GM19324 (cell line): ENCODE results near the gene LRP2.

ENCODE experiments used
- ATAC-seq: cut with Tn5 transposase; IDR thresholded peaks from one replicate; pipeline ENCODE4 v1.9.1; 2021; ENCODE audit warnings: mild to moderate bottlenecking, moderate library complexity; ENCODE audit not compliant: unreplicated experiment, low FRiP score

The LRP2 gene

DNA sequence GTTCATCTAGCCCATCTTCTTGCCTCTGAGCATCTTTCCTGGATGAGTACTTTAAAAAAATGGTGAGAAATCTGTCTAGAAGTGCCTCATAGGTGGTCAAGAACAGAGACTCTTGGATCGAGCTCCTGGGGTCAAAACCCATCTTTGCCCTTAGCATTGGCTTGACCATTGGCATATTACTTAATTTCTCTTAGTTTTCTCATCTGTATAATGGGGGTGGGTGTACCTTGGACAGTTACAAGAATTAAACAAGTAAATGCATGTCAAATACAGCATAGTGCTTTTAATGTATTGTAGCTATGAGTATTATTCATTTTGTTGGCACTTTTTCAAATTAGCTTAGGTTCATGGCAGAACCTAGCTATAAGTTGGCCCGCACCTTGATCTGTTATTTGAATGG lies 256.2 kb downstream of the LRP2 start:
- no peak for ATAC-seq

DNA sequence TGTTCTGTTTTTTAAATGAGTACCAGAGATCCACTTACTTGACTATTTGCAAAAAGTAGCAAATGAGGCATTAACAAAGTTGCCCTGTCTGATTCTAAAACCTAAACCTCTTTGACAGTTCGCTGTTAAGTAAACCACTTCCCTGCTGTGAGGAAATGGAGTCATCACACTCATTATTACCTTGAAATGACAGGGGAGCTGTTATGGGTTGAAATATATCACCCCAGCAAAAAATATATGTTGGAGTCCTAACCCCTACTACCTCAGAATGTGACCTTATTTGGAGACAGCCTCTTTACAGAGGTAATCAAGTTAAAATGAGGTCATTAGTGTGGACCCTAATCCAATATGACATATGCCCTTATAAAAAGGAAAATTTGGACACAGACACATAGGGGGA lies 256.9 kb downstream of the LRP2 start:
- ATAC-seq, result no peak

DNA sequence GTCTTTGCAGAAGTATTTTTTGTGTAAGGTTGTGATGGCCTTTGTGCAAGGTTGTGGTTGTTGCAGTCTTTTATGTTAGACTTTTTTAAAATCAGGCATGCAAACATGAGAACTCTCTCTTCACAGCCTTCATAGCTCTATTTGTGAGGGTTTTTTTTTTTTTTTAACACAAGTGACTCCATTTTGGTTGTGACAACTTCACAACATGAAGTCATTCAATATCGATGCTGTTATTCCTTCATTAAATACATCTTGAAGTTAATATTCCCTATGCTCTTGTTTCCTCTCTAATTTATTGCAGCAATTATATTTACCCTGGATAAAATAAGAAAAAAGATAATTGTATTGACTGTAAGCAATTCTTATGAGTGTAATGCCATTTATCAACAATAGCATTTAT lies 257.5 kb downstream of the LRP2 start:
- no peak for ATAC-seq

DNA sequence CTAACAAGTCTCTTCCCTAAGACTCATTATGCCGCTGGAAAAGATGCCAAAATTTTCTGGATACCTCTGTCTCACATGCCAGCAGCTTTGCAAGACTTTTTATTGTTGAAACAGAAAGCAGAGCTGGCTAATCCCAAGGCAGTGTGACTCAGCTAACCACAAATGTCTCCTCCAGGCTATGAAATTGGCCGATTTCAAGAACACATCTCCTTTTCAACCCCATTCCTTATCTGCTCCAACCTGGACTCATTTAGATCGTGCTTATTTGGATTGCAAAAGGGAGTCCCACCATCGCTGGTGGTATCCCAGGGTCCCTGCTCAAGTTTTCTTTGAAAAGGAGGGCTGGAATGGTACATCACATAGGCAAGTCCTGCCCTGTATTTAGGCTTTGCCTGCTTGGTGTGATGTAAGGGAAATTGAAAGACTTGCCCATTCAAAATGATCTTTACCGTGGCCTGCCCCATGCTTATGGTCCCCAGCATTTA lies 266.7 kb downstream of the LRP2 start:
- no peak for ATAC-seq

DNA sequence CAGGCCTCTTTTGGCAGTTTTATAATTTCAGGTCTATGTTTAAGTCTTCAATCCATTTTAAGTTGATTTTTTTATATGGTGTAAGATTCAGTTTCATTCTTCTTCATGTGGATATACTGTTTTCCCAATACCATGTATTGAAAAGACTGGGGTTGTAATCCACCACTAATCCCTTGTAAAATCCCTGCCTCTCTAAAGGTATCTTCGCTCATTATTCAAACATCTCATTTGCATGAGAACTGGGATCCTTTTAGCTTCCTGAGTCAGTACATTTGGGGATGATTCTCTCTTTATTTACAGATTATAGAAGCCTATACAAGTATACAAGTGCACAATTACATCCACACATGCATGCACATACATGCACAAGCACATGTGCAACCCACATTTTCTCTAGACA lies 267.7 kb downstream of the LRP2 start:
- no peak for ATAC-seq

DNA sequence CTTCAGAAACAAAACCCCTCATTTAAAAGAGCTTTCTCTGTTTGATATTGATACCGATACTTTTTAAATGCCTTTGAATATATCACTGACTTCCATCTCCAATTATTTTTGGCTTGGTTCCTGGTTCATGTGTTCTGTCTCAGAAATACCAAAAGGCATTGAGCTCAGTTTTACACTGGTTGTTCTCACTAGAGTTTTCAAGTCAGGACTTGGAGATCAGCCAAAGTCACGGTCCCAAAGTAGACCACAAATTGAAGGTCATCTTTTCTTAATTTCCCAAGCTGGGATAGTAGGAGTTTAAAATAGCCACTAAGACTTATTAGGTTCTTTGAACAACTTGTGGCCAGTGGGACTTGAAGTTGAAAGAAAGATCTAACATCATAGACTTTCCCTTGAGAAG lies 268.8 kb downstream of the LRP2 start:
- ATAC-seq, result no peak

DNA sequence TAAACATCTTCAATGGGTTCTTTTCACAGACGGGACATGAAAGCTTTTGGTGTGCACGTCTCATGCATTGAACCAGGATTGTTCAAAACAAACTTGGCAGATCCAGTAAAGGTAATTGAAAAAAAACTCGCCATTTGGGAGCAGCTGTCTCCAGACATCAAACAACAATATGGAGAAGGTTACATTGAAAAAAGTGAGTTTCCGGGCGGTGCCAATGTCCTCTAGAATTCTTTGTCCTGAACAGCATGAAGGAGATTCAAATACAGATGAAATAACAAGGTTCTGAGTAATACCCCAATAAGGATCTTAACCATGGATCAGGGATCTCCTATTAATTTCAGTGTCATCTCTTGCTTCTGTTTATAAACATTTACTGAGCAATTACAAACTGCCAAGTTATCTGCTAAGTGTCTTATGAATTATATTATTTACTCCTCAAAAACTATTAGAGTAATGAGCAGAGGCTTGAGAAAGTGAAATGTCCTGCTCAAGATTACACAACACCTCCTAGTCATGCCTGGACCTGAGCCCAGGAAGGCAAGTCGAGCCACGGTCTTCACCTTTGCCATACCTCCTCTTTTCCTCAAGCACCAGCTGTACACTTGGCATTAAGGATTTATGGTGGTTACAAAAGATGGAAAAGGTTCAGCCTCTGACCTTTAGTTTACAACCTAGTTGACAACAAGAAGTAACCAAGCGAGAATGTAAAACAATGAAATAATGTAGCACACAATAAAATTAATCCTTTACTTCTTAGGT lies 270.4 kb downstream of the LRP2 start:
- no peak for ATAC-seq

DNA sequence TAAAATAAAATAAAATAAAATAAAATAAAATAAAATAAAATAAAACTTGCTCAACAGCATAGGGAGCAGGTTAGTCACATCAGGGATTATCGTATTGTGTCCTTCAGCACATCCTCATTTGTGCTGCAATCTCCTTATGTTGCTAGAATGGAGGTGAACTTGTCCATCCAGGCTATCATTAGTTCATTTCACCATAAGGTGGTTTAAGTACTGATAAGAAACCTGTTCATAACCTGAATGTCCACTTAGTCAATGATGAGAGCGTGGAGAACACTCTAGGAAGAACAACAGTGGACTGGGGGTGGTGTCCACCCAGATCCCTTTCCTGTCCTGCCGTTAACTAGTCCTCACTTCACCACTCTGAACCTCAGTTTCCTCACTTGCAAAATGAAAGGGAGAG lies 271.1 kb downstream of the LRP2 start:
- no peak for ATAC-seq

DNA sequence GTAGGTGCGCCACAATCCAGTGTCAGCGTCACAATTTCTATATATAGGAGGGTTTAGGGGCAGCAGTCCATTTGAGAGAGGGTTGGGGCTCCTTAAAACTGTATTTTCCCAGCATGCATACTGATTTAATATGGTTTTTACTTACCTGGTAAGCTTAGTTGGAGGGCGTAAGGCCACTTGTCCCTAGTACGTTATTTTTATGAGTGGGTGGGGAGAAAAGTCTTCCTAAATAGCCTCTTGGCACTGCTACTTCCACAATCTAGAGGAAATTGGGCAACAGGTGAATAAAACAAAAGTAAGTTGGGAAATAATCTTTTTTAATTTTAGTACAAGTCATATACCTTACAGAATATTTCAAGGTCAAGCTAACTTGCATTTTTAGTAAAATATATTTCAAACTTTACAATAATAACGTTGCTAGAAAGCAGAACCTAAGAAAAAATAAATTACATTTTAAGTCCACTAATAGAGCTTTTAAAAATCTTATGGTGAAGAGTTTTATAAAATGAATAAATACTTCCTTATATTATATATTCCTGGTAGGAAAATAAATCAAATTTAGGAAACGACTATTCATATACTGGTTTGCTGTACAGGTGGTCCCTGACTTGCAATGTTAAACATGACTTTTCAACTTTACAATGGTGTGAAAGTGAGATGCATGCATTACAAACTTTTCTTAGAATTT lies 272.1 kb downstream of the LRP2 start:
- no peak for ATAC-seq

DNA sequence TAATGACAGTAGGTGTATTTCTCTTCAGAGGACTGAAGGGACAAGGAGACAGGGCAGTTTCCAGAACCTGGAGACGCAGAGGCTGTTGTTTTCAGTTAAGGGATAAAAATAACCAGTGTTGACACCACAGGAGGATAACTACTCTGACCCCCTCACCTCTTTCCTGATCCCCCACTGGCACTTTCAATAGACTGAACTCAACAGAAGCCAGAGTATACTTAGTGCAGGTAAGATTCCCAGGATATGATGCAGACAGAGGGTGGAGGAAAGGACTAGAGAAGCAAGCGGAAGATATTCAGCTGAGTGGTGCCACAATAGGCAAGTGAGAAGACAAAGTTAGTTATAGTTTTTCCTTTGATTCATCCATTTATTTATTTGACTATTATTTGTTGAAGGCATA lies 273.2 kb downstream of the LRP2 start:
- no peak for ATAC-seq

DNA sequence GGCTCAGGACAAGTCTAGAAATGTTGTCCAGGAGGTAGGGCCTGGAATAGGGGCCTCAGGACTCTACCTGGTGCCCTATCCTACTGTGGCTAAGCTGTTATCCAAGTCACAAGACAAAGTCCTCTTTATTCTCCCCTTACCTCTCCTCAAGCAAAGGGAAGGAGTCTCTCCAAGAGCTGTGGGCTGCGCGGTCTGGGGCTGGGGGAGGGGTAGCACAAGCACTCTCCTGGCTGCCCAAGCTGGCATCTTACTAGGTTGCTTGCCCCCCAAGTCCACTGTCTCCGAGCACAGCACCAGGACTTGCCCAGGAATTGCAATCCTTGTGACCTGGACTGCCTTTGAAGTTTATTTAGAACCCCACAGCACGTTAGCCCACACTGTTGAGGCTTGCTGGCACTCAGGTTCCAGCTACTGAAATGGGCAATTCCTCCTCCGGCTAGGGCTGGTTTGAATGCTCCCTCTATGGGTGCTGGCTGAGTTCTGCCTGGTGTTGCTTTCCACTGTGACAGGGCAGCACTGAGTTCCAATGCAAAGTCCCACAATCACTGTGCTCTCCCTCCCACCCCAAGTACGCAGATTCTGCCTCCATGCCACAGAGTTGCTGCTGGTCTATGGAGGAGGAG lies 274.5 kb downstream of the LRP2 start:
- ATAC-seq, result no peak

DNA sequence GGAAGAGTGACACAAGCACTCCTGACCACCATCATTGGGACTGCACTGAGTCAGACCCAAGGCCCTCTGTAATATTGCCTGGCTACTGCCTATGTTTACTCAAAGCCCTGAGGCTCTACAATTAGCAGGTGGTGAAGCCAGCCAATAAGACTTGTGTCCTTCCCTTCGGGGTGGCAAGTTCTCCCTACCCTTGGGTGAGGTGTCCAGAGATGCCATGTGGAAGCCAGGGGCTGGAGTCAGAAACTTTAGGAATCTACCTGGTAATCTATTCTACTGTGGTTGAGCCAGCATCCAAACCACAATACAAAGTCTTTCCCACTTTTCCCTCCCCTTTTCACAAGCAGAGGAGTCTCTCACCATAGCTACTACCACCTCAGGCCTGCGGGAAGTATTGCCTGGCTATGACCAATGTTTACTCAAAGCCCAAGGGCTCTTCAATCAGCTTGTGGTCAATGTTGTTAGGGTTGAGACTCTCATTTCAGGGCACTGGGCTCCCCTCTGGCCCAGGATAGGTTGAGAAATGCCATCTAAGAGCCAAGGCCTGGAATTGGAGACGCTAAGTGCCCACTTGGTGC lies 275.4 kb downstream of the LRP2 start:
- no peak for ATAC-seq

DNA sequence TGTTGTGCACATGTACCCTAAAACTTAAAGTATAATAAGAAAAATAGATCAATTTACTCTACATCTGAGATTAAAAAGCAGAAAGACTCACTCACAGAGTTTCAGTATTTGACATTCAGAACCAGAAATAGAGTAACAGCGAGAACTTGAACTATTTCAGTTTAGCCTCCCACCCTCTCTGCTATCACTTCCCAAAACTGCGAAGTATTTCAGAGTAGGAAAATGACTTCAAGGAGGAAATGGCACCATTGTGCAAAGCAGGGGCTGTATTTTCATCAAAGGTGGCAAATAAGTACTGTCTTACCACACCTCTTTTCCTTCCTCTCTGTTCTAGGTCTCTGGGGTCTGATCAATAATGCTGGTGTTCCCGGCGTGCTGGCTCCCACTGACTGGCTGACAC lies 279.3 kb downstream of the LRP2 start:
- peak; percentile 45 for ATAC-seq

DNA sequence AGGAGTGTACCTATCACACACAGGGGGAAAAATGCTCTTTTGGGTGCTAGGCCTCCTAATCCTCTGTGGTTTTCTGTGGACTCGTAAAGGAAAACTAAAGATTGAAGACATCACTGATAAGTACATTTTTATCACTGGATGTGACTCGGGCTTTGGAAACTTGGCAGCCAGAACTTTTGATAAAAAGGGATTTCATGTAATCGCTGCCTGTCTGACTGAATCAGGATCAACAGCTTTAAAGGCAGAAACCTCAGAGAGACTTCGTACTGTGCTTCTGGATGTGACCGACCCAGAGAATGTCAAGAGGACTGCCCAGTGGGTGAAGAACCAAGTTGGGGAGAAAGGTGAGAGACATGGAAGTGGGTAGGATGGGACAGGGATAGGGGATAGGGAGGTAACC lies 280.8 kb downstream of the LRP2 start:
- ATAC-seq, result no peak

DNA sequence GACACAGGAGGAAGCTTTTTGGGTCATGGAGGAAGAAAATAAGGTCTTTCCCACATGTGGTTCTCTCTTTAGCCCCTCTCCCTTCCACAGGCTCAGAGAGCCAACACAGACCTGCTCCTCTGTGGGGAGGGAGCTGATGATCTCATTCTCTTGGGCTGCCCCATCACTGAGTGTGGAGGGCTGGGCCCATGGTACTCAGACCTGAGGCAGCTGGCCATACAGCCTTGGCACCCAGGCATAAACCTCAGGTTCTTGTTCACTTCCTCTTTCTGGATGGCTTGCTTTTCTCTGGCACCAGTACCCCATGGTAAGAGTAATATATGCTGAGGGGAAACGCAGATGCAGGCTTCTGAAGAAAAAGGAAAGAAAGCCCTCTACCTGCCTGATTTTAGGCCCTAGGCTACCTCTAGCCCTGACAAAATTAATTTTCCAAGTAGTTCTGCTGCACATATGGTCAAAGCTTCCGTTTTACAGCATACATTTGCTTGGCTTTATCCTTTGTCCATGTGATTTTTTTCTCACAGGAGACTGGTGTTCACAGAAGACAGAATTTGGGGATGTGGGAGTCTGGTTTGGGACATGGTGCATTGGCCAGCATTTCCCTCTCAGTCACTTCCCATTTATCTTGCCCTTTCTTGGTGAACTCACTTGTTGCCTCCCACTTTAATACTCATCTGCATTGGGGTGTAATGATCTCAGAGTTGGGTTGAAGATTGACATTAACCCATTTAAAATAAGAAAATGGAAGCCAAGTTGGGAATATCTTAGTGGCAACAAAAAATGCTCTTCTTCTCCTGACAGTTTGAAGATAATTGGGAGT lies 281.9 kb downstream of the LRP2 start:
- ATAC-seq, result peak; percentile 94

DNA sequence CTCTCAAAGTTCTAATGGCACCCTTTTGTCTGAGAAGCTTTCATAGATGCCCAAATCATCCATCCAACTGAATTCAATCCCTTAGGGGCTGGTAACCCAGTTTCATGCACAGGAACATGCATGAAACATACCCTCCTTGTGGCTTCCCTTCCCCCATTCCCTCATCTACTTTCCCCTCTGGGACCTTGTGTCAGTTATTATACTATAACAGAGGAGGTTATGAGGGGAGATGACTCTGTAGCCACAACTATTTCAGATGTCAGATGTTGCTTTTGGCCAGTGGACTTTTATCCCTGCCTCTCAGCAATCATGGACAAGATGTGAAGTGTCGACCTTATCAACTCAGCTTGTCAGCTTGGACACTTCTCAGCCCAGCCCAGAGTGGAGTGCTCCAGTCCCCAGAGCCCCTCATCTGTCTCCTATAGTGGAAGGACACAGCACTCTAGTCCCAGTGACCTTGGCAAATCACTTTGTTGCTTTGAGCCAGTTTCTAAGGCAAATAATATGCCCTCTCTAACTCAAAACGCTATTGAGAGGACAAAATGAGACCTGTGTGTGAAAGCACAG lies 284.6 kb downstream of the LRP2 start:
- no peak for ATAC-seq
